GM23338 (cell line): Measurements from ENCODE around the gene COBL. TPM values are rescaled to one million over a fixed set of nuclear protein-coding genes. Genes with fewer than 3 reads are reported as not detected.

Experiments
- ATAC-seq: fragments of 200-7000 bp; cut with Tn5 transposase; 3 replicates; pipeline ENCODE4 v1.9.1; 2020
- DNase-seq: peaks from one replicate; pipeline ENCODE4 v3.0.0-alpha.2; 2015; ENCODE audit warnings: low spot score
- H2AFZ ChIP-seq: fragments of 200-600 bp; sonication (generic); 2 replicates; pipeline ENCODE4 v1.8.0; 2016; ENCODE audit warnings: antibody characterized with exemption, mild to moderate bottlenecking, moderate library complexity
- H3F3A ChIP-seq: fragments of 200-600 bp; sonication (generic); replicated peaks from 2 replicates; pipeline ENCODE4 v1.8.0; 2017; ENCODE audit warnings: antibody characterized with exemption, mixed run types, low read depth
- H3K27ac ChIP-seq: fragments of 200-600 bp; sonication (generic); 2 replicates; pipeline ENCODE4 v1.6.1; 2016; ENCODE audit warnings: low read depth
- H3K27me3 ChIP-seq: fragments of 200-600 bp; sonication (generic); 2 replicates; pipeline ENCODE4 v1.8.0; 2016; ENCODE audit warnings: mild to moderate bottlenecking, mixed run types, moderate library complexity; ENCODE audit not compliant: insufficient read depth
- H3K36me3 ChIP-seq: fragments of 200-600 bp; sonication (generic); 2 replicates; pipeline ENCODE4 v1.8.0; 2016; ENCODE audit warnings: mild to moderate bottlenecking; ENCODE audit not compliant: insufficient read depth
- H3K4me1 ChIP-seq: fragments of 200-600 bp; sonication (generic); 2 replicates; pipeline ENCODE4 v1.8.0; 2016; ENCODE audit warnings: mild to moderate bottlenecking, moderate library complexity; ENCODE audit not compliant: insufficient read depth
- H3K4me2 ChIP-seq: fragments of 200-600 bp; sonication (generic); 2 replicates; pipeline ENCODE4 v1.7.1; 2017; ENCODE audit warnings: mixed run types
- H3K4me3 ChIP-seq: fragments of 200-600 bp; sonication (generic); 2 replicates; pipeline ENCODE4 v1.6.1; 2016; ENCODE audit warnings: mixed run types
- H3K79me2 ChIP-seq: fragments of 200-600 bp; sonication (generic); replicated peaks from 2 replicates; pipeline ENCODE4 v1.8.0; 2017; ENCODE audit warnings: mild to moderate bottlenecking; ENCODE audit not compliant: insufficient read depth
- H3K9me2 ChIP-seq: fragments of 200-600 bp; sonication (generic); 2 replicates; pipeline ENCODE4 v1.8.0; 2017; ENCODE audit not compliant: insufficient read depth
- H4K20me1 ChIP-seq: fragments of 200-600 bp; sonication (generic); replicated peaks from 2 replicates; pipeline ENCODE4 v1.8.0; 2017; ENCODE audit warnings: mild to moderate bottlenecking; ENCODE audit not compliant: insufficient read depth
- H3K27ac Mint-ChIP-seq: 2 replicates; pipeline ENCODE4 v1.8.0; 2020; ENCODE audit warnings: inconsistent platforms, mild to moderate bottlenecking, moderate library complexity, mixed read lengths
- H3K27me3 Mint-ChIP-seq: 3 replicates; pipeline ENCODE4 v1.8.0; 2022; ENCODE audit warnings: low read depth, mild to moderate bottlenecking, moderate library complexity, mixed read lengths, inconsistent platforms; ENCODE audit not compliant: insufficient read depth, poor library complexity
- H3K36me3 Mint-ChIP-seq: 3 replicates; pipeline ENCODE4 v1.8.0; 2021; ENCODE audit warnings: low read depth, mild to moderate bottlenecking, inconsistent platforms, moderate library complexity, mixed read lengths
- H3K4me1 Mint-ChIP-seq: 3 replicates; pipeline ENCODE4 v1.8.0; 2020; ENCODE audit warnings: mild to moderate bottlenecking, inconsistent platforms, mixed read lengths
- H3K4me3 Mint-ChIP-seq: 3 replicates; pipeline ENCODE4 v1.8.0; 2021; ENCODE audit warnings: moderate library complexity, mild to moderate bottlenecking, inconsistent platforms, mixed read lengths
- H3K9me3 Mint-ChIP-seq: 3 replicates; pipeline ENCODE4 v1.8.0; 2020; ENCODE audit warnings: moderate library complexity, mild to moderate bottlenecking, inconsistent platforms, mixed read lengths
- CREB1 ChIP-seq: fragments of 250-450 bp; sonication (Bioruptor Pico); IDR thresholded peaks from 2 replicates; pipeline ENCODE4 v1.5.0; 2020; ENCODE audit warnings: low read depth, mild to moderate bottlenecking, moderate library complexity
- CTCF ChIP-seq, 2 experiments: fragments of 200-600 bp in 1 of 2; sonication (generic) in 1 of 2; conservative IDR thresholded peaks; 2 replicates each; pipeline versions ENCODE4 v1.5.1 to v1.6.1; 2016 to 2017; ENCODE audit warnings: antibody characterized with exemption in 2 of 2, low read depth in 2 of 2, mild to moderate bottlenecking in 2 of 2, moderate library complexity in 1 of 2
- ETS1 ChIP-seq: IDR thresholded peaks from 2 replicates; pipeline ENCODE4 v1.6.1; 2016; ENCODE audit warnings: antibody characterized with exemption
- EZH2 ChIP-seq: fragments of 200-600 bp; sonication (generic); IDR thresholded peaks from one replicate; pipeline ENCODE4 v1.8.0; 2017; ENCODE audit warnings: antibody characterized with exemption, mild to moderate bottlenecking, low read depth; ENCODE audit not compliant: unreplicated experiment
- EZH2phosphoT487 ChIP-seq: fragments of 200-600 bp; sonication (generic); IDR thresholded peaks from one replicate; pipeline ENCODE4 v1.8.1; 2018; ENCODE audit warnings: antibody characterized with exemption; ENCODE audit not compliant: unreplicated experiment
- JUNB ChIP-seq: IDR thresholded peaks from one replicate; pipeline ENCODE4 v1.6.1; 2016; ENCODE audit warnings: antibody characterized with exemption; ENCODE audit not compliant: unreplicated experiment
- NANOG ChIP-seq: IDR thresholded peaks from 2 replicates; pipeline ENCODE4 v1.6.1; 2016; ENCODE audit warnings: antibody characterized with exemption, borderline replicate concordance
- POLR2AphosphoS5 ChIP-seq: IDR thresholded peaks from 2 replicates; pipeline ENCODE4 v1.6.1; 2016; ENCODE audit warnings: antibody characterized with exemption, low read depth
- REST ChIP-seq: IDR thresholded peaks from one replicate; pipeline ENCODE4 v1.6.1; 2018; ENCODE audit warnings: antibody characterized with exemption; ENCODE audit not compliant: unreplicated experiment
- STAT1 ChIP-seq: IDR thresholded peaks from one replicate; pipeline ENCODE4 v1.6.1; 2016; ENCODE audit warnings: antibody characterized with exemption; ENCODE audit not compliant: unreplicated experiment
- ZNF114 ChIP-seq: fragments of 250-450 bp; sonication (Bioruptor Pico); IDR thresholded peaks from 2 replicates; pipeline ENCODE4 v1.5.0; 2020; ENCODE audit warnings: mild to moderate bottlenecking, moderate library complexity
- ZNF331 ChIP-seq: fragments of 250-450 bp; sonication (Bioruptor Pico); IDR thresholded peaks from 2 replicates; pipeline ENCODE4 v1.5.0; 2020; ENCODE audit warnings: low read depth, mild to moderate bottlenecking, moderate library complexity
- ZNF462 ChIP-seq: fragments of 250-450 bp; sonication (Bioruptor Pico); IDR thresholded peaks from 2 replicates; pipeline ENCODE4 v1.5.0; 2020; ENCODE audit warnings: mild to moderate bottlenecking, moderate library complexity
- polyA plus RNA-seq: library from polyadenylated mRNA; unstranded; fragments of >200 nt; fragmentation: Nextera tagmentation; extraction: Ambion mirVana; gene quantifications from 2 replicates; pipeline ENCODE4 v1.2.1, GENCODE V29; 2016
- total RNA-seq: library from RNA; depleted of rRNA; stranded (reverse); fragments of >200 nt; shearing (Covaris generic); gene quantifications from 2 replicates; pipeline ENCODE4 v1.2.3, GENCODE V29; 2014

The COBL gene
- total and polyA plus RNA-seq, 2 experiments from 2014 or later = 18.3 to 51.9 TPM

GRCh38 chr7:51318886-51319579 is 2.4 kb upstream of the COBL start:
- Histone ChIP-seq H4K20me1 (peaks cover 13% of the 10 kb centered on the region), H3K27ac (no peak overlapping the region), H3K36me3 (no peaks in the 10 kb centered on the region), H3K4me1 (peaks cover 35% of the 10 kb centered on the region), H3K4me2 (0 out of 2 replicates have a peak overlapping the region, but pooled peaks have one; percentile 13), H3K79me2 (peaks cover 14% of the 10 kb centered on the region), H2AFZ (no peak overlapping the region), H3K9me2 (no peaks in the 10 kb centered on the region), H3K4me3 (no peak overlapping the region), H3K27me3 (peaks cover 27% of the 10 kb centered on the region), H3F3A (peaks cover 10% of the 10 kb centered on the region)
- peaks cover 58% of the 10 kb centered on the region for H3K4me1 Mint-ChIP-seq
- H3K9me3 Mint-ChIP-seq = no peaks in the 10 kb centered on the region; the same call in 2 of the 3 replicates
- H3K27ac Mint-ChIP-seq = no peak overlapping the region
- no peak overlapping the region for H3K4me3 Mint-ChIP-seq
- ATAC-seq (no peak), DNase-seq (no peak)
- no peak for TF ChIP-seq ZNF114 (CRISPR knock-in tag)
- no peak for TF ChIP-seq EZH2
- no peak for TF ChIP-seq REST
- TF ChIP-seq JUNB = no peak
- no peak for TF ChIP-seq CTCF (conservative IDR thresholded peaks at IDR 0.05; ENCODE audit: low read depth in 2 of 2)
- TF ChIP-seq POLR2AphosphoS5 = no peak
- no peak for TF ChIP-seq ETS1
- TF ChIP-seq STAT1 = no peak
- TF ChIP-seq NANOG = no peak
- no peak for TF ChIP-seq CREB1 (CRISPR knock-in tag)
- no peak for TF ChIP-seq ZNF331 (CRISPR knock-in tag)
- no peak for TF ChIP-seq EZH2phosphoT487
- no peak for TF ChIP-seq ZNF462 (CRISPR knock-in tag)
- H3K27me3 Mint-ChIP-seq = peaks cover 39% of the 10 kb centered on the region
- no peaks in the 10 kb centered on the region; the same call in 2 of the 3 replicates for H3K36me3 Mint-ChIP-seq
